PC-9 (cell line): ENCODE measurements around the gene DNAH14.

Source experiments
- EZH2 ChIP-seq: fragments of 200-600 bp; sonication (generic); IDR thresholded peaks from 2 replicates; pipeline ENCODE4 v1.8.0; 2017; ENCODE audit warnings: antibody characterized with exemption, low read depth
- TF ChIP-seq, protein P1 (sequence below): fragments of 200-600 bp; sonication (generic); conservative IDR thresholded peaks from 2 replicates; pipeline ENCODE4 v1.6.1; 2017; ENCODE audit warnings: mixed run types, antibody characterized with exemption, mild to moderate bottlenecking, moderate library complexity

- TF ChIP-seq EZH2 = no peak
- TF ChIP-seq, protein P1, sequence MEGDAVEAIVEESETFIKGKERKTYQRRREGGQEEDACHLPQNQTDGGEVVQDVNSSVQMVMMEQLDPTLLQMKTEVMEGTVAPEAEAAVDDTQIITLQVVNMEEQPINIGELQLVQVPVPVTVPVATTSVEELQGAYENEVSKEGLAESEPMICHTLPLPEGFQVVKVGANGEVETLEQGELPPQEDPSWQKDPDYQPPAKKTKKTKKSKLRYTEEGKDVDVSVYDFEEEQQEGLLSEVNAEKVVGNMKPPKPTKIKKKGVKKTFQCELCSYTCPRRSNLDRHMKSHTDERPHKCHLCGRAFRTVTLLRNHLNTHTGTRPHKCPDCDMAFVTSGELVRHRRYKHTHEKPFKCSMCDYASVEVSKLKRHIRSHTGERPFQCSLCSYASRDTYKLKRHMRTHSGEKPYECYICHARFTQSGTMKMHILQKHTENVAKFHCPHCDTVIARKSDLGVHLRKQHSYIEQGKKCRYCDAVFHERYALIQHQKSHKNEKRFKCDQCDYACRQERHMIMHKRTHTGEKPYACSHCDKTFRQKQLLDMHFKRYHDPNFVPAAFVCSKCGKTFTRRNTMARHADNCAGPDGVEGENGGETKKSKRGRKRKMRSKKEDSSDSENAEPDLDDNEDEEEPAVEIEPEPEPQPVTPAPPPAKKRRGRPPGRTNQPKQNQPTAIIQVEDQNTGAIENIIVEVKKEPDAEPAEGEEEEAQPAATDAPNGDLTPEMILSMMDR = no peak
Observed at GRCh38 chr1:224995602-224996001, 66.1 kb downstream of the DNAH14 start.
